RWPE2 (cell line): ENCODE measurements around the gene CD2AP.

Source experiments
- ATAC-seq: fragments of 200-7000 bp; cut with Tn5 transposase; 3 replicates; pipeline ENCODE4 v1.9.1; 2021; ENCODE audit warnings: low read depth
- DNase-seq: peaks from one replicate; pipeline ENCODE4 v3.0.0-alpha.2; 2020; ENCODE audit warnings: low spot score
- H3K27ac ChIP-seq: fragments of 450-650 bp; 2 replicates; pipeline ENCODE4 v1.5.1; 2017; ENCODE audit warnings: mild to moderate bottlenecking; ENCODE audit not compliant: poor library complexity, severe bottlenecking
- H3K27me3 ChIP-seq: fragments of 250-450 bp; sonication (Bioruptor Pico); 2 replicates; pipeline ENCODE4 v1.5.1; 2021; ENCODE audit warnings: mild to moderate bottlenecking, moderate library complexity; ENCODE audit not compliant: insufficient read depth, poor library complexity, severe bottlenecking
- H3K36me3 ChIP-seq: fragments of 250-450 bp; sonication (Bioruptor Pico); 2 replicates; pipeline ENCODE4 v1.5.1; 2020; ENCODE audit warnings: low read depth, mild to moderate bottlenecking, moderate library complexity
- H3K4me1 ChIP-seq: fragments of 250-450 bp; sonication (Bioruptor Pico); 2 replicates; pipeline ENCODE4 v1.5.1; 2021; ENCODE audit warnings: mild to moderate bottlenecking, moderate library complexity; ENCODE audit not compliant: insufficient read depth, poor library complexity, severe bottlenecking
- H3K4me3 ChIP-seq: fragments of 250-450 bp; sonication (Bioruptor Pico); 2 replicates; pipeline ENCODE4 v1.5.1; 2021; ENCODE audit warnings: mild to moderate bottlenecking, moderate library complexity; ENCODE audit not compliant: severe bottlenecking
- H3K9me3 ChIP-seq: fragments of 250-450 bp; sonication (Bioruptor Pico); 2 replicates; pipeline ENCODE4 v1.5.1; 2021; ENCODE audit warnings: mild to moderate bottlenecking, moderate library complexity; ENCODE audit not compliant: severe bottlenecking
- CTCF ChIP-seq: fragments of 450-650 bp; IDR thresholded peaks from one replicate; pipeline ENCODE4 v1.5.1; 2017; ENCODE audit warnings: mild to moderate bottlenecking, moderate library complexity; ENCODE audit not compliant: poor library complexity, severe bottlenecking

CD2AP gene

GRCh38 chr6:47454713-47455396 is 22.7 kb upstream of the CD2AP start:
- H3K4me1 ChIP-seq: no peaks in the 10 kb centered on the region
- DNase-seq: no peak
- H3K27ac ChIP-seq: no peak overlapping the region
- no peak overlapping the region for H3K4me3 ChIP-seq
- H3K27me3 ChIP-seq: no peaks in the 10 kb centered on the region
- no peak for TF ChIP-seq CTCF
- ATAC-seq: no peak
- no peaks in the 10 kb centered on the region for H3K9me3 ChIP-seq
- H3K36me3 ChIP-seq: no peaks in the 10 kb centered on the region

- no peak overlapping the region for H3K27ac ChIP-seq
- DNase-seq (no peak), ATAC-seq (peak; percentile 78)
- no peaks in the 10 kb centered on the region for H3K27me3 ChIP-seq
- no peak overlapping the region for H3K4me3 ChIP-seq
- no peaks in the 10 kb centered on the region for H3K4me1 ChIP-seq
- no peaks in the 10 kb centered on the region for H3K36me3 ChIP-seq
- H3K9me3 ChIP-seq: no peaks in the 10 kb centered on the region
- TF ChIP-seq CTCF: no peak
Observed at GRCh38 chr6:47455533-47456209, 21.9 kb upstream of the CD2AP start.

GRCh38 chr6:47456536-47456975 is 21.0 kb upstream of the CD2AP start:
- ATAC-seq (no peak), DNase-seq (no peak)
- TF ChIP-seq CTCF: no peak
- H3K36me3 ChIP-seq: no peaks in the 10 kb centered on the region
- no peaks in the 10 kb centered on the region for H3K4me1 ChIP-seq
- no peak overlapping the region for H3K4me3 ChIP-seq
- no peaks in the 10 kb centered on the region for H3K27me3 ChIP-seq
- H3K9me3 ChIP-seq: no peaks in the 10 kb centered on the region
- no peak overlapping the region for H3K27ac ChIP-seq

GRCh38 chr6:47457370-47457769 is 20.2 kb upstream of the CD2AP start:
- Histone ChIP-seq H3K9me3 (no peaks in the 10 kb centered on the region), H3K27ac (no peak overlapping the region), H3K4me1 (no peaks in the 10 kb centered on the region), H3K4me3 (no peak overlapping the region), H3K36me3 (no peaks in the 10 kb centered on the region), H3K27me3 (no peaks in the 10 kb centered on the region)
- ATAC-seq (no peak), DNase-seq (no peak)
- no peak for TF ChIP-seq CTCF

- H3K9me3 ChIP-seq: peaks cover 5% of the 10 kb centered on the region
- DNase-seq (no peak), ATAC-seq (peak; percentile 82)
- no peak overlapping the region for H3K27ac ChIP-seq
- H3K36me3 ChIP-seq: no peaks in the 10 kb centered on the region
- no peaks in the 10 kb centered on the region for H3K27me3 ChIP-seq
- peaks cover 10% of the 10 kb centered on the region for H3K4me1 ChIP-seq
- no peak overlapping the region for H3K4me3 ChIP-seq
- TF ChIP-seq CTCF: no peak
Observed at GRCh38 chr6:47464052-47464451, 13.5 kb upstream of the CD2AP start.
